Amniotic epithelial cell (primary cell): ENCODE data around the gene TPGS2.
A peak's percentile ranks its signal among the peaks of the same experiment; 100 is the strongest.
"Not testable (repeated sequence)": the region's sequence is repeated elsewhere in the genome, so short reads cannot be mapped to it uniquely, and the experiment has no call there.

Experiments used
- DNase-seq: peaks from one replicate; pipeline ENCODE4 v3.0.0-alpha.2; 2010; ENCODE audit warnings: low read depth

Gene TPGS2

DNA sequence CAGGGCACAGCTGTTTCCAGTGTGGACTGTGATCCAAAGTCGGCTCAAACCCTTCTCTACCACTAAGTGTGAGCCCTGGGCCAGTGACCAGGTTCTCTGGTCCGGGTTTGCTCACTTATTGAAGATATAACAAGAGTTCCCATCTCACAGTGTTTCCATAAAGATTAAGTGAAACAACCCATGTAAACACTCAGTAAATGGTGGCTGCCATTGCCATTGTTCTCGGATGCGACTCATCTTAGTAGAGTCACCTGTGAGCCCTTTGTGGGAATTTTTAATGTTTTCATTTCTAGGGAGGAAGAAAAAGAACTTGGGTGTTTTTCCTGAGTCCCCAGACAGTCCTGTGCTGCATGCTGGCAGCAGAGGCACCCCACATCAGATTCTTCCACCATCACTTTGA lies 53.4 kb downstream of the TPGS2 start:
- DNase-seq, result no peak

DNA sequence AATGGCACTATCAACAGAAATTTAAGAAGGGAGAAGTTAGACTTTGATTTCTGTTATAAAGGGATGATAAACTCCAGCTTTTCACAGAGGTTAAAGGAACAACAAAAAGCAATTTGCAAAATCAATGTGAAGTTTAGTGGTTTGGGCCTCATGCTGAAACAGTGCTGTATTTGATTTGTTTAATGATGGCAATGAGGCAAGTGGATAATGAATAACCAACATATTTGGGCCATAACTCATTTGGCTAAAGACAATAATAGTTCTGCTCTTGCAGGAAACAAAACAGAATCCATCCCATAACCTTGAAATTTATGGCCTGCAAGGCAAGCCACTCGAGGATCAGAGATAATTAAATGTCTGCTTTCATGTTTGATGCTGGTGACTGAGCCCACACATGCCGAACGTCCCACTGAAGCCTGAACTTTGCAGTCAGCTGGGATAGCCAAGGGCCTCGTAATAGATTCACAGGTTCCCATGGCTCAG lies 56.5 kb downstream of the TPGS2 start:
- DNase-seq, result no peak

DNA sequence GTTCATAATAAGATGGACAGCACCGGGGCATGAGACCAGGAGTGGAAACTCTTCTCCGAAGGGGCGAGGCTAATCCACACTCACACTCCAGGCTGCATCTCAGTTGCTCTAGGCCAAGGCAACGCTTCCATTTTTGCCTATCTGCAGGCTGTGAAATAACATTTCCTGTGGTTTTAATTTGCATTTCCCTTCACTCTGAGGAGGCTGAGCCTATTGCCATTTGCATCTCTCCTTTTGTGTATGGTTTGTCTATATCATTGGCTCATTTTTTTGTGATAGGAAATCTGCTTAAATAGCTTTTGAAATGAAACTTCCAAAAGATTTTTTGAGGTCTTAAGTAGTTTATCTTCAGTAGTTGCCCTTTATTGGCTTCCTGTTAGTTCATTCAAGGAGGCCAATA lies 57.6 kb downstream of the TPGS2 start:
- no peak for DNase-seq

DNA sequence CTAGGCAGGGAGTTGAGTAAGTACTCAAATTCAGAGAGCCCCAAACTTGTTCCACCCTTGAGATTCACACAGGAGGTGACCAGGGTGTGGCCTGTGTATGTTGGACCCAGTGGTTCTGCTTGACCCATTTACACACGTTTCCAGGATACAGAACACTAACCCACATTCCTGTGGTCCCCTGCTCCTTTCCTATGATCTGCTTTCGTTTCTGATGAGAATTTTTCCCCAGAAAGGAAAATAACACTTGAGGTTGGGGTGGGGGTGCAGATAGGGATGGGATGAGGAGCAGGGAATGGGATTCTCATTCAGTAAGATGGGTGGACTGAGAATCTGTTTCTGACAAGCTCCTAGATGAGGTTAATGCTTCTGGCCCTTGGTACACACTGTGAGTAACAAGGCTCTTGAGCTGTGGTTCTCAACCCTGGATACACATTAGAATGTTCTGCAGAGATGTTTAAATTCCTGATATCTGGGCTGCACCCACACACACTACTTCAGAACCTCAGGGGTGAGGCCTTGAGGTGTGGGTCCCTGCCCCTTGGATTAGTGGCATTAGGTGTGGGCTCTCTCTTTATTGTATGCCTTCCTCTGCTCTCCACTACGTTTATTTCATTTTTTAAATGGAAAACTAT lies 58.4 kb downstream of the TPGS2 start:
- peak; percentile 15 for DNase-seq

DNA sequence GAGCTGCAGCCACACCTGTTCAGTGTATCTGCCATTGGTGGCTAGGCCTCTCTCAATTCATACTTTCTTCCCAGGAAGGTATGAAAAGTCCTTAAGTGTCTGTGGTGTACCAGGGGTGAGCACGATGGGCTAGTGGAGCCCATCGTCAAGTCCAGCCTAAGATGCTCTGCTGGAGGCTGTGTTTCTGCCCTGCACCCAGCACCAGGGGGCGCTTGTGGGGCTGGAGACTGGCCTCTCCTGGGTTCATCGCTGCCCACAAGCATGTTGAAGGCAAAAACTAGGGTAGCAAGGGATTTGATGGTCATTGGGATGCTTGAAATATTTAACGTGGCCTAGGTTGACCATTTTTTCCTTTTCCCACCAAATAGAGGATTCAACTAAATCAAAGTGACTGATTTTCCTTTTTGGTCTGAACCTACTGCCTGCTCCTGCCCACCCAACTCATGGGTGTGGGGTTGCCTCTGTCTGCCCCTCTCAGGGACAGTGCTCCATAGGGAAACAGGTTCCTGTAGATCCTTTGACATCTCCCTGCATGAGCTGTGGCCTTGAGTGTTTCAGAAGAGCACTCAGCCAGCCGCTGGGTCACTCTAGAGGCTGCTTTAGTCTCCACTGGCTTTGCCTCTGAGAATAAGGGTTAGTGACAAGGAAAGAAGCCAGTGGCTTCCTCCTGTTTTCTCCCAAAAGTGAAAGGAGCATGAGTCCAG lies 59.0 kb downstream of the TPGS2 start:
- DNase-seq, result no peak

DNA sequence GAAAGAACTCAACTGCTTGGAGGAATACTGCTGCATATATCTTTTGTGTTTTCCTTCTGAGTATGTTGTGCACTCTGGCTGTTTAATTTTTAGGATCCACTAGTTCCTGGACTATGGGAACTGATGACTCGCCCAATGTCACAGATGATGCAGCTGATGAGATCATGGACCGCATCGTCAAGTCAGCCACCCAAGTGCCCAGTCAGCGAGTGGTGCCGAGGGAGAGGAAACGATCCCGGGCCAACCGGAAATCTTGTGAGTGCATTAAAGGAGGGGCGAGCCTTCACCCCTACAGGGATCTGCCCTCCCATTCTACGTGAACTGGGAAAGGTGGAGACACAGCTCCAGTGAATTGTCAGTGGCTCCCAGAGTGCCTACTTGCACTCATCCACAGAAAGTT lies 59.6 kb downstream of the TPGS2 start:
- DNase-seq, result peak; percentile 16

DNA sequence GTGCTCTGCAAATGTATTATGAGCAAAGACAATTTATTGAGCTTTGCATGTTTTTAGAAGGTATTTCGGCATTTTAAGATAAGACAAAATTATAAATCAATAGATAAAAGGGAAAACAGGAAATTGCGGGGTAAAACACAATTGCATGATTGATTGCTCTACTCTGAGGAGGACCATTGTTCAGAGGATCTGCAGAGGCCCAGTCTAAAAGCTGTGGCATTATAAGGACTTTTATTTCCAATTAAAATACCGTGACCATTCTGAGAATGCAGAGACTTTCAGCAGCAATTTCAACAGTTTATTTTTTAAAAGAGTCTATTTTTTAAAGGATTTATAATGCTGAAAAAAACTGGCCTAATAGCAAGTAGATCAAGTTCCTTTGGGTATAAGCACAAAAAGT lies 62.0 kb downstream of the TPGS2 start:
- no peak for DNase-seq

DNA sequence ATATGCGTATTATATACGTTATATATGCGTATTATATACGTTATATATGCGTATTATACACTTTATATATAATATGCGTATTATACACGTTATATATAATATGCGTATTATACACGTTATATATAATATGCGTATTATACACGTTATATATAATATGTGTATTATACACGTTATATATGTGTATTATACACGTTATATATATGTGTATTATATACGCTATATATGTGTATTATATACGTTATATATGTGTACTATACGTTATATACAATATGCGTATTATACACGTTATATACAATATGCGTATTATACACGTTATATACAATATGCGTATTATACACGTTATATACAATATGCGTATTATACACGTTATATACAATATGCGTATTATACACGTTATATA lies 65.8 kb downstream of the TPGS2 start:
- DNase-seq, result not testable (repeated sequence)

DNA sequence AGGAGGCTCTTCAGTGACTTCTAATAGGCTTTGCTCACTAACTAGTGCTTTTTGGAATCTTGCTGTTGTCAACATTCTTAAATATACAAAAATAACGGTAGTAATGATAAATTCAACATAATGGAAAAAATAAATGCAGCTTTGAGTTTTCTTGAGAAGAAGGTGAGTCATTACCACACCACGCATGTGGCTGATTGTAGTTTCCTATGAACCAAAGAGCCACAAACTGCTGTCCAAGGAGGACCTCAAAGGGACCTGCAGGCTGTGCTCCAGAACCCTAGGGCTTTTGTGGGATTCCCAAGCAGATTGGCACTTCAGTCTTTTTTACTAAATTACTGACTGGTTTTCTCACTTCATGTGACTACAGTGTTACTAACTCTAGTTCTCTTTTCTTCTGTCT lies 66.7 kb downstream of the TPGS2 start:
- DNase-seq, result peak; percentile 24

DNA sequence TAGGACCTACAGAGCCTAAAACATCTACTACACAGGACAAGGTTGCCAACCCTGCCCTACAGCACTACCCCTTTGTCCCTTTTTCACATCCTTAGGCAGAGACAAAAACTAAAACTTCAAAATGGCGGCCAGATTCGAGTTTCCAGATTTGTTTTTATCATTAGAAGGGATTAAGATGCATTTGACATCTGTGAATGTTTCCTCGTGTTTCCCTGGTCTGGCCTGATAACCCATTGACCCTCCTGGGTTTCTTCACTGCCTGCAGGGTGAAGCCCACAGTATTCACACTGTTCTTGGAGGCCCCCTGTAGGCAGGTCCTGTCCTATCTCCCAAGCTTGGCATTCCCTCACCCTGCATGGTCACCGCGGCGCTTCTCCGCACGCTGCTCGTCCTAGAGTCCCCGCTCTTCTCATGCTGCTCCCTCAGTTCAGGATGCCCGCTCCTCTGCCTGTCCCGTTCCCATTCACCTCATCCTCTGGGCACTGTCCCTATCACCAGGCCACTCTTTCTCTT lies 67.6 kb downstream of the TPGS2 start:
- DNase-seq, result peak; percentile 29

DNA sequence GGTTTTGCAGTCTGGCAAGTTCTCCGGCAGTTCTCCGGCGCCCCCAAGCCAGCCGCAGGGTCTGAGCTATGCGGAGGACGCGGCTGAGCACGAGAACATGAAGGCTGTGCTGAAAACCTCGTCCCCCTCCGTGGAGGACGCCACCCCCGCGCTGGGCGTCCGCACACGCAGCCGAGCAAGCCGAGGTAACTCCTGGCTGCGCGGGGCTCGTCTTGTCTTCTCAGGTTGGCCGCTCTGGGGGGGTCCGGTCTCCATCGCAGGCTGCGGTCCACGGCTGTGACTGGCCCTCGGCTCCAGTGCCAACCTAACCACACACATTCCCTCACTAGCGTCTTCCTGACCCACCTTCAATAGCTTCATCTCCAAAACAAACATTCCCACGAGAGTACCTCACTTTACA lies 68.2 kb downstream of the TPGS2 start:
- no peak for DNase-seq

DNA sequence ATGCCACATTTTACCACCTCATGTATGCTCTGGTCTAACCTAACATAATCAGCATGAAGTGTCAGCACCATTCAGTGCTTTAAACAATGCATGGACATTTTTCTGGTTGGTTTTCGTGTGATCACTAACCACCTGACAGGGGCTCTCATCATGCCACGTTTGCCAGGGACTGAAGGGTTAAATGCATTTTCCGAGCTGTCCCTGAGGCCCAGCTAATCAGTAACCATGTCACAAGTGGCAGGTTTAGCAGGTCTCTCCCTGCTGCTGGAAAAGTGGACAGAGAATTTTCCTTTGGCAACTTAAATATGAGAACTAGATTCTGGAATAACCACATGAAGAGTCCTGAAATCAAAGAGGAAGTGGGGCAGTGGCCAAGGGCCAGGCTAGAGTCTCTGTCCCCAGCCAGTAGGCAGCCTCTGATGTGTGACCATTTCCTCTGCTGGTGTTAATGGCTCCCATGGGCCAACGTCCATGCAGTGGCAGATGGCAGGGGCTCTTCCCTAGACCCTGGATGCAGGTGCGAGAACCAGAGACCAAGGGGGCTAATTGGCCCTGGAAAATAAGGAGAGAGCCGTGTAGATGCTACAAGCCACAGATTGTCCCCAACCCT lies 69.5 kb downstream of the TPGS2 start:
- DNase-seq, result no peak

DNA sequence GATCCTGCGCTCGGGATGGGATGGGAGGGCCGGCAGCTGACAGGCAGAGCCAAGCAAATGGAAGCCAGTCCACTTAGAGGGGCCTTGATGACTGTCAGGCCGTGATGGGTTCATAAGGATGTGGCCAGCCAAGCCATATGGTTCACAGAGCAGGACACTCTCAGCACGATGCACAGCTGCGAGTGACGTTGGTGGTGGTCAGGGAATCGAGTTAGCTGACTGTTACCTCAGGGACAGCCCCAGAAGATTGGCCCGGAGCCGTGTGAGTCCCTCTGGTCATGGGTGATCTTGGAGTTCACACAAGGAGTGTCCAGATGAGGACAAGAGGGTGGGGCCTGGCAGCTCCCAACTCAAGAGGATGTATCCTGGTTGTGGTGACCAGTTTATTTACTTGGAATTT lies 70.2 kb downstream of the TPGS2 start:
- DNase-seq, result no peak

DNA sequence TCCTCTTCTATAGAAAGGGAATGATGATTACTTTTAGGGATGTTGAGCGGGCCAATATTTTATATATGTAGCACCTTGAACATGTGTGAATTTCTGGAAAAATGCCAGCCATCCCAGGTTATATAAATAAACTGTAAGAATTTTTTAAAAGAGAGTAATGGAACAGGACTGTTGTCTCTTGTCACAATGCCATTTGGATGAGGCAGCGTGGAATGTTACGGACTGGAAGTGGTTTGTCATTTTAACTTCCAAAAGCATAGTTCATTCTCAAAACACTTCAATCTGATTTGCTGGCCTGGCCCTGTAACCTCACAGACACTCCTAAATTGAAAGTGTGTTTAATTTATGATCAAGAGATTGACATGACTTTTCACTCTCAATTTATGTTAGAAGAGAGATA lies 70.8 kb downstream of the TPGS2 start:
- DNase-seq, result no peak

DNA sequence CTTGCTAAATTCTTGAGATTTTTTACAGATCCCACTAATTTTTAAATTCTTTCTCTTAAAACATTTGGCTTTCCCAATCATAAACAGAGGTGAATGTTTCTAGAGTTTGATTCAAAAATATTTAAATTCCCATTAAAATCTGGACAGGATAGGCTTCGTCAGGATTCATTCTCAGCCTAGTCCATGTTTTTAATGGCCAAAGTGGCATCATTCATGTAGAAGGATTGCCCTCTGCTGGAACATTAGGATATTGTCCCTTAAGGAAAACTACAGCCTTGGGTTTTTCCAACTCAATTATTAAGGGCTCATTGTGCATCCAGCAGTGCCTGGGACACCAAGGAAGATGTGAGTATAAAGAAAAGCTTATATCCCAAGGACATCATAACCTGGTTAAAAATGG lies 71.7 kb downstream of the TPGS2 start:
- peak; percentile 65 for DNase-seq

DNA sequence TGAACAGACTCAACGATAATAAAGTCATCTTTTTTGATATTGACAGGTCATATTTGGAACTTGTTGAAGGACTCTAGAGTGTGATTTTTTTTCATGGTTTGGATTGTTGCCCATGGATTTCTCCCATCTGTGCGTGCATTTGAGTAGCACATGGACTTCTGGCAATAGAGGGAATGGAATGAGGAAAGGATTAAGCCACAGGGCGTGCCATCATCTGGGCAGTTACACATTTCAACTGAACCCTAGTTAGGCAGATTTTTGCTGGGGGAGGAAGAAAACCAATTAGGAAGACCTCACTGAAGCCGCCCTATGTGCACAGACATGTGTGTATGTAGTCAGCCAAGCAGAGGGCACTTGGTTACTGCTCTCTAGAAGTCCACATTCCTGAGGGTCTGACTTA lies 72.6 kb downstream of the TPGS2 start:
- peak; percentile 59 for DNase-seq

DNA sequence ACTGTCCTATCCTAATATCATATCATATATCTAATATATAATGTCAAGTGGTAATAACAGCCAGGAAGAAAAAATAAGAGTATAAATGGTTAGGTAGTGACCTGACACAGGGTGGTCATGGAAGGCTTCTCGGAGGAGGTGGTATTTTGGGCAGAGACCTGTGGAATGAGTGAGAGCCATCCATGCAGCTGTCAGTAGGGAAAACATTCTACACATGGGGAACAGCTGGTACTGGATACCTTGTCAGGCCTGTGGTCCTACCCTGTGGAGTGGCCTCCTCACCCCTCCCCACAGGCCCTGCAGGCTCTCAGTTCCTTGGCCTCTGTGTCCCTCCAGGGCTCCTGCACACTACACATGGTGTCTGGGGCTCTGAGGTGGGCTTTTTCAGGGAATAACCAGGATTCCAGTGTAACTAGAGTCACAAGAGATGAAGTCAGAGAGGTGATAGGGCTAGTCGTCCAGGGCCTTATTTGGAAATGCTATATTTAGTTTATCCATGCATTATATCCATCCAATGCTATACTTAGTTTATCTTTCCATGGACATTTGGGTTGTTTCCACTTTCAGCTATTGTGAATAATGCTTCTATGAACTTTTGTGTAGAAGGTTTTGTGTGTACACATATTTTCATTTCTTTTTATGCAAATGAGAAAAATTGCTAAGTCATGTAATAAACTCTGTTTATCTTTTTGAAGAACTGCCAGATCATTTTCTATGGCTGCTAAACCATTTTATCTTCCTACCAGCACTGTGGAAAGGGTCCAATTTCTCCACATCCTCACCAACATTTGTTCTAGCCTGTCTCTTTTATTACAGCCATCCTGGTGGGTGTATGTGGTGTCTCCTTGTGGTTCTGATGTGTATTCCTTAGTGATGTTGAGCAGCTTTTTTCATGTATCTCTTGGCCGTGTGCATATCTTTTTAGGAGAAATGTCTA lies 75.6 kb downstream of the TPGS2 start:
- peak; percentile 86 for DNase-seq

DNA sequence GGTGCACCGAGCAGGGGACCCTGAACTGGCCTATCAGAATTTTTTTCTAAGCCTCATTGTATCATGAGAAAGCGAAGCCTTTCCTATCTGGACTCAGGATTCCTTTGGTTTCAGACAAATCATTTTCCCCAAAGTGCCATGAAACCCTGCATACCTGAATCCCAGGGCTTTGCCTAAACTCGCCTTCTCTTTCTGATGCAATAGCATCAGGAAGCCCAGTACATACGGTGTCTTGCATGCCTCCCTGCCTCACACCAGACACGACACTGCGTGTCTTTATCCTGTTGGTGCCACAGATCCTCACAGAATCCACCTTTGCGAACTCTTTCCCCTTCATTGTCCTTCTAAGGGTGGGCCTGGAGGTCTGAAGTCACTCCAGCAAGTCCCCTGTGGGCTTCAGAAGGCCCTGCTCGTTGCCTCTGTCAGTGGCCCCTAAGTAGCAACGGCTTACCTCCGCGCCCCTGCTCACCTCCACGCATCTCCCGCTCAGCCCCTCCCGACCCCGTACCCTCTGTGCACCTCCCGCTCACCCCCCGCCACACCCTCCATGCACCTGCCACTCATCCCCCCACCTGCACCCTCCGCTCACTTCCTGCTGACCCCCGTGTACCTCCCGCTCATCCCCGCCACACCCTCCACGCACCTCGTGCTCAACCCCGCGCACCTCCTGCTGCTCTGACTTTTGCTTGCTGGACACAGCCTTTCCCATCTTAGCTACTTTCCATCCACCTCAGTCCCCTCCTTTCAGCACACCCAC lies 83.4 kb downstream of the TPGS2 start:
- no peak for DNase-seq

DNA sequence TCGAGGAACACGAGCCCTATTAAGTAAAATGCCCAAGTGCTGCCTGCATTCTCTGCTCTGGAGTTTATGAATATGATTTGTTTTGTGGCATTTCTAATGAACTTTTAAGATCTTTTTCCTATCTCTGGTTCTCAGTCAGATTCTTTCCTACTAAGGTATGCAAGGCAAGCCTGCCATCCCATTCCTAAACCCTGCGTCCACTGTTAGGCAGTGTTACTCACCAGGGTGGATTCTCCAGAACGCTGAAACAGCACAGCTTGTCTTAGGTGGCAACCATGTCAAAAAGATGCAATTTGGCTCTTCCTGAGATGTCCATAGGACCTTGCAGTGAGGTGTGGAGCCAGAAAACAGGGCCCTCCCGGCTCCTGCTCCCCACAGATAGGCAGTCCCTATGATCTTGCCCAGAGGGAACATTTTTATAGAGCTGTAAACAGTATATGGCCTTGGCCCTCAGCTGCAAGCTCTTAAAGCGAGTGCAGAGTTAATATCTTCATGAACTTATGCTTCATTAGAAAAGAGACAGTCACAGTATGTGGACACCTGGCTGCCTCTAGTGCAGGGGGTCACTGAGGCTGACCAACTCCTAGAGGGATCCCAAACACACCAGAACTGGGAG lies 84.4 kb downstream of the TPGS2 start:
- DNase-seq, result peak; percentile 63
